DOHH2 (cell line): ENCODE data around the gene RAD51B.

Experiments
- EZH2phosphoT487 ChIP-seq: fragments of 200-600 bp; sonication (generic); IDR thresholded peaks from 2 replicates; pipeline ENCODE4 v1.6.1; 2017; ENCODE audit warnings: borderline replicate concordance, mild to moderate bottlenecking, antibody characterized with exemption, low read length, moderate library complexity, mixed read lengths
- TF ChIP-seq, protein P1 (sequence below): fragments of 200-600 bp; sonication (generic); IDR thresholded peaks from one replicate; pipeline ENCODE4 v1.5.1; 2014; ENCODE audit warnings: antibody characterized with exemption, mild to moderate bottlenecking, low read depth, low read length; ENCODE audit not compliant: poor library complexity, severe bottlenecking

DNA sequence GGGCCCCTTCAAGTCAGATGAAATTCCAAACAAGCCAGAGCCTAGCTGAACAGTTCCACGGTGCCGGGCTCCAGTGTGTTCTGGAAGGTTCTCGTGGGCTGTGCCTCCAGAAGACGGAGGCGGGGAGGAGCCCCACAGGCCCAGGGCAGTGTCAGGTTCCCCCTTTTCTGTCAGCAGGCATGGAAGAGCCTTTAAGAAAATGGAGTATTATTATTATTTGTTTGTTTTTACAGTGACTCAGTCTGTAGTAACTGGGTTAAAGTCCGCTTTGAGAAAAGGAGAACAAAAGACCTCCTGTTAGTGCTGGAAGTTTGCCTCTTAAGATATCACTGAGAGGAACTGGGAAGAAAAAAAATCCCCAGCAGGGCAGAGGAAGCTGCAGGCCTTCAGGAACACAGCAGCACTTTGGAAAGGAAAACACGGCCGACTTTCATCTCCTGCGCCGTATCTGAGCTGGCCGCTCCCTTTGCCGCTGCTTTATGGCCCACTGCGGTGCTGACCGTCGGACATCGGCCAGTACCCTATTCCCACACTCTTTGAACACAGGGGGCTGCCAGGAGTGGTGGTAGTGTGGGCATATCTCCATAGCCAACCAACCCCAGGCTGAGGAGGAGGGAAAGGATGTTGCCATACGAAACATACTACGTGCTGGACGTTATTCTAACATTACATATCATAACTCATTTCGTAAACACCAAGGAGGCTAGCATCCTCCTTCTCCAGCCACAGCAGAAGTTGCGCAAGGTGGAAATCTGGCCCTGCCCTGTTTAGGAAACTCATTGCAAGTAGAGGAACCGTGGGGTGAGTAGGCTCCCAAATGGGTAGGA lies 779.3 kb downstream of the RAD51B start:
- TF ChIP-seq, protein P1, sequence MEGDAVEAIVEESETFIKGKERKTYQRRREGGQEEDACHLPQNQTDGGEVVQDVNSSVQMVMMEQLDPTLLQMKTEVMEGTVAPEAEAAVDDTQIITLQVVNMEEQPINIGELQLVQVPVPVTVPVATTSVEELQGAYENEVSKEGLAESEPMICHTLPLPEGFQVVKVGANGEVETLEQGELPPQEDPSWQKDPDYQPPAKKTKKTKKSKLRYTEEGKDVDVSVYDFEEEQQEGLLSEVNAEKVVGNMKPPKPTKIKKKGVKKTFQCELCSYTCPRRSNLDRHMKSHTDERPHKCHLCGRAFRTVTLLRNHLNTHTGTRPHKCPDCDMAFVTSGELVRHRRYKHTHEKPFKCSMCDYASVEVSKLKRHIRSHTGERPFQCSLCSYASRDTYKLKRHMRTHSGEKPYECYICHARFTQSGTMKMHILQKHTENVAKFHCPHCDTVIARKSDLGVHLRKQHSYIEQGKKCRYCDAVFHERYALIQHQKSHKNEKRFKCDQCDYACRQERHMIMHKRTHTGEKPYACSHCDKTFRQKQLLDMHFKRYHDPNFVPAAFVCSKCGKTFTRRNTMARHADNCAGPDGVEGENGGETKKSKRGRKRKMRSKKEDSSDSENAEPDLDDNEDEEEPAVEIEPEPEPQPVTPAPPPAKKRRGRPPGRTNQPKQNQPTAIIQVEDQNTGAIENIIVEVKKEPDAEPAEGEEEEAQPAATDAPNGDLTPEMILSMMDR, result no peak
- no peak for TF ChIP-seq EZH2phosphoT487
